Sigmoid colon (tissue), 7 donors: ENCODE results near the gene CPM. TPM values are rescaled to one million over a fixed set of nuclear protein-coding genes. Genes with fewer than 3 reads are reported as not detected.

Source experiments
- DNase-seq: peaks from one replicate; pipeline ENCODE4 v3.0.0-alpha.2; 2019
- H3K27ac ChIP-seq, 4 donors: fragments of 200-600 bp; sonication (generic); one replicate each; pipeline ENCODE4 v1.5.1; 2016 to 2019; ENCODE audit warnings: mild to moderate bottlenecking in 1 of 4
- H3K27me3 ChIP-seq, 3 donors: fragments of 200-600 bp; sonication (generic); one replicate each; pipeline ENCODE4 v1.5.1; 2019; ENCODE audit warnings: mild to moderate bottlenecking in 1 of 3
- H3K36me3 ChIP-seq, 4 donors: fragments of 200-600 bp; sonication (generic); one replicate each; pipeline ENCODE4 v1.5.1; 2016 to 2019
- H3K4me1 ChIP-seq, 4 donors: fragments of 200-600 bp; sonication (generic); one replicate each; pipeline ENCODE4 v1.5.1; 2017 to 2019
- H3K4me3 ChIP-seq, 4 donors: fragments of 200-600 bp; sonication (generic); one replicate each; pipeline ENCODE4 v1.5.1; 2017 to 2019; ENCODE audit warnings: mild to moderate bottlenecking in 2 of 4, moderate library complexity in 1 of 4
- H3K9me3 ChIP-seq, 4 donors: fragments of 200-600 bp in 3 of 4; sonication (generic) in 3 of 4; one replicate each; pipeline versions ENCODE4 v1.5.1 to v1.6.1; 2013 to 2019
- CTCF ChIP-seq, 4 experiments: fragments of 450-650 bp in 3 of 4; fragments of 200-600 bp in 1 of 4; IDR thresholded peaks; one replicate each; pipeline ENCODE4 v1.5.1; 2016 to 2019; ENCODE audit warnings: antibody characterized with exemption in 4 of 4, mild to moderate bottlenecking in 3 of 4, moderate library complexity in 2 of 4
- EP300 ChIP-seq, 4 donors: sonication (generic); formaldehyde crosslinking; IDR thresholded peaks; one replicate each; pipeline ENCODE4 v1.6.1; 2017; ENCODE audit warnings: antibody characterized with exemption in 4 of 4
- POLR2A ChIP-seq, 2 donors: fragments of 450-650 bp; IDR thresholded peaks; one replicate each; pipeline ENCODE4 v1.6.1; 2016; ENCODE audit warnings: antibody characterized with exemption in 2 of 2, mild to moderate bottlenecking in 2 of 2, moderate library complexity in 2 of 2
- POLR2AphosphoS5 ChIP-seq, 4 donors: sonication (generic); formaldehyde crosslinking; IDR thresholded peaks; one replicate each; pipeline ENCODE4 v1.6.1; 2017; ENCODE audit warnings: antibody characterized with exemption in 4 of 4
- WGBS, 2 donors: extraction: QIAGEN DNeasy Blood & Tissue Kit; methylation state at CpG; one replicate each; pipeline ENCODE4 v1.1.7; 2013; 5-methylcytosine and 5-hydroxymethylcytosine counted together
- intact Hi-C: fragments of 100-400 bp; cut with DNase I; formaldehyde crosslinking; loops from one replicate; pipeline ENCODE4 v1.15.1; 2023
- polyA plus RNA-seq, 3 donors: library from polyadenylated mRNA; stranded (reverse); fragments of 200-250 nt; gene quantifications; one replicate each; pipeline ENCODE4 v1.2.3, GENCODE V29; 2013
- total RNA-seq, 4 donors: library from RNA; depleted of rRNA; stranded (reverse); fragments of >200 nt; gene quantifications; one replicate each; pipeline ENCODE4 v1.1.0, GENCODE V29; 2016
- donor health status: healthy with polysubstance abuse.
- donor health status: Bipolar disorder and iron deficiency.
- donor health status: healthy.

The CPM gene
- total and polyA plus RNA-seq, 7 donors: 15.3 to 81.0 (median 36.5) TPM

- H3K4me3 ChIP-seq: no peak overlapping the region
- no peaks in the 10 kb centered on the region for H3K9me3 ChIP-seq
- peak; percentile 71 for DNase-seq
- no peaks in the 10 kb centered on the region for H3K27me3 ChIP-seq
- no peak overlapping the region for H3K27ac ChIP-seq
- intact Hi-C loops: no loop called here
- TF ChIP-seq EP300 (IDR thresholded peaks at IDR 0.05): no peak
- TF ChIP-seq CTCF (IDR thresholded peaks at IDR 0.05): peak in 1 of 4 experiments; percentile 31
- H3K4me1 ChIP-seq: no peaks in the 10 kb centered on the region
- WGBS, 2 donors: 22 to 62% methylated on average over 4 of the region's 4 CpGs
- H3K36me3 ChIP-seq: no peaks in the 10 kb centered on the region
Measured at GRCh38 chr12:68899251-68899771, 33.7 kb downstream of the CPM start.

- TF ChIP-seq POLR2A (IDR thresholded peaks at IDR 0.05) (no peak), POLR2AphosphoS5 (IDR thresholded peaks at IDR 0.05) (no peak)
- no peak for DNase-seq
- H3K9me3 ChIP-seq: no peaks in the 10 kb centered on the region
- no peaks in the 10 kb centered on the region for H3K4me1 ChIP-seq
- no peak overlapping the region for H3K27ac ChIP-seq
- 48 to 82% methylated on average over 4 of the region's 4 CpGs for whole genome bisulfite sequencing, 2 donors
- H3K36me3 ChIP-seq: no peaks in the 10 kb centered on the region
- no peaks in the 10 kb centered on the region for H3K27me3 ChIP-seq
- intact Hi-C loops: no loop called here
- H3K4me3 ChIP-seq: no peak overlapping the region
Measured at GRCh38 chr12:68896881-68897540, 36.0 kb downstream of the CPM start.

GRCh38 chr12:68894276-68894855, 38.6 kb downstream of the CPM start:
- Histone ChIP-seq H3K9me3 (no peaks in the 10 kb centered on the region), H3K27me3 (no peaks in the 10 kb centered on the region), H3K4me3 (no peak overlapping the region), H3K27ac (no peak overlapping the region), H3K36me3 (no peaks in the 10 kb centered on the region), H3K4me1 (no peaks in the 10 kb centered on the region)
- intact Hi-C loops: no loop called here
- WGBS, 2 donors: 95 to 96% methylated on average over 7 of the region's 7 CpGs
- TF ChIP-seq CTCF (IDR thresholded peaks at IDR 0.05) (no peak), EP300 (IDR thresholded peaks at IDR 0.05) (no peak)
- DNase-seq: no peak

GRCh38 chr12:68893741-68894140, 39.2 kb downstream of the CPM start:
- Histone ChIP-seq H3K36me3 (no peaks in the 10 kb centered on the region), H3K4me3 (no peak overlapping the region), H3K27ac (no peak overlapping the region), H3K27me3 (no peaks in the 10 kb centered on the region), H3K9me3 (no peaks in the 10 kb centered on the region), H3K4me1 (no peaks in the 10 kb centered on the region)
- DNase-seq: no peak
- intact Hi-C loops: no loop called here
- 94 to 97% methylated on average over 3 of the region's 3 CpGs for WGBS, 2 donors
- no peak for TF ChIP-seq POLR2AphosphoS5 (IDR thresholded peaks at IDR 0.05)
- no peak for TF ChIP-seq EP300 (IDR thresholded peaks at IDR 0.05)
- TF ChIP-seq CTCF (IDR thresholded peaks at IDR 0.05): no peak
- TF ChIP-seq POLR2A (IDR thresholded peaks at IDR 0.05): no peak

GRCh38 chr12:68893201-68893600, 39.8 kb downstream of the CPM start:
- no peak for DNase-seq
- intact Hi-C loops: no loop called here
- no peaks in the 10 kb centered on the region for H3K27me3 ChIP-seq

More at GRCh38 chr12:68893201-68893600, 39.8 kb downstream of the CPM start:
- Histone ChIP-seq H3K9me3 (no peaks in the 10 kb centered on the region), H3K4me3 (no peak overlapping the region), H3K4me1 (no peaks in the 10 kb centered on the region), H3K27ac (no peak overlapping the region), H3K36me3 (no peaks in the 10 kb centered on the region)
- TF ChIP-seq EP300 (IDR thresholded peaks at IDR 0.05) (no peak), CTCF (IDR thresholded peaks at IDR 0.05) (no peak), POLR2AphosphoS5 (IDR thresholded peaks at IDR 0.05) (no peak), POLR2A (IDR thresholded peaks at IDR 0.05) (no peak)
- WGBS, 2 donors: 92 to 96% methylated on average over 2 of the region's 2 CpGs
